Measurements from ENCODE around the gene CABP1. TPM values are rescaled to one million over a fixed set of nuclear protein-coding genes. Genes with fewer than 3 reads are reported as not detected.

CABP1 gene
- total and polyA plus RNA-seq, 2 of the 13 experiments (the other 11 are each of a cell fraction or from before 2014, with no cell fraction given), result not detected

DNA sequence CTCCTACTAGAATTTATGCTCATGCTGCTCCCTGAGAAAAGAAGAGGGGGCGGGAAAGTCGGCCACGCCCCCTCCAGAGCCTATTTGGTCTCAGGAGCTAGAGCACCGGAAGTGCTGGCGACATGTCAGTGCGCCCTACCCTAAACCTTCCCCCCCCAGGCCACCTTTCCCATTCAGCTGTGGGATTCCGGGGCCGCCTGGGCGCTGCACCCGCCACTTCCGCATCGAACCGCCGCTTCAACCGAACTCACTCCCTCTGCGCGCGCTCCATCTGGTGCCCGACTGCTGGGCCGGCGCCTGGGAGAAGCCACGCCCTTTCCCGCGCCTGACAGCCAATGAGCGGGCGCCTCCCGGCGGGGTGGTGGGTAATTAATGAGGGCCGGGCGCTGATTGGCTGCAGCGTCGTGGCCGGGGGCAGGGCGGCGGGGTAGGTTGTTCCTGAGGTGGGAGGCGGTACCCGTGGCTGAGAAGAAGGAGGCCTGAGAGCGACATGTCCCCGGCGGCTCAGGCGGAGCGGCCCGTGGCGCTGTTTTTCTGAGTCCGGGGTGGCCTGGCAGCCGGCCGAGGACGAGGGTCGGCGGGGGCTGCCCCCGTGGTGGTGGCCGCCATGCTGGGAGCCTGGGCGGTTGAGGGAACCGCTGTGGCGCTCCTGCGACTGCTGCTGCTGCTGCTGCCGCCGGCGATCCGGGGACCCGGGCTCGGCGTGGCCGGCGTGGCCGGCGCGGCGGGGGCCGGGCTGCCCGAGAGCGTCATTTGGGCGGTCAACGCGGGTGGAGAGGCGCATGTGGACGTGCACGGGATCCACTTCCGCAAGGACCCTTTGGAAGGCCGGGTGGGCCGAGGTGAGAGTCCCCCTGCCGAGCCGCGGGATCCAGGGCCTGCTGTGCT lies 46.5 kb downstream of the CABP1 start, which contains the start of gene MLEC (continued):
- TF ChIP-seq, protein P1, sequence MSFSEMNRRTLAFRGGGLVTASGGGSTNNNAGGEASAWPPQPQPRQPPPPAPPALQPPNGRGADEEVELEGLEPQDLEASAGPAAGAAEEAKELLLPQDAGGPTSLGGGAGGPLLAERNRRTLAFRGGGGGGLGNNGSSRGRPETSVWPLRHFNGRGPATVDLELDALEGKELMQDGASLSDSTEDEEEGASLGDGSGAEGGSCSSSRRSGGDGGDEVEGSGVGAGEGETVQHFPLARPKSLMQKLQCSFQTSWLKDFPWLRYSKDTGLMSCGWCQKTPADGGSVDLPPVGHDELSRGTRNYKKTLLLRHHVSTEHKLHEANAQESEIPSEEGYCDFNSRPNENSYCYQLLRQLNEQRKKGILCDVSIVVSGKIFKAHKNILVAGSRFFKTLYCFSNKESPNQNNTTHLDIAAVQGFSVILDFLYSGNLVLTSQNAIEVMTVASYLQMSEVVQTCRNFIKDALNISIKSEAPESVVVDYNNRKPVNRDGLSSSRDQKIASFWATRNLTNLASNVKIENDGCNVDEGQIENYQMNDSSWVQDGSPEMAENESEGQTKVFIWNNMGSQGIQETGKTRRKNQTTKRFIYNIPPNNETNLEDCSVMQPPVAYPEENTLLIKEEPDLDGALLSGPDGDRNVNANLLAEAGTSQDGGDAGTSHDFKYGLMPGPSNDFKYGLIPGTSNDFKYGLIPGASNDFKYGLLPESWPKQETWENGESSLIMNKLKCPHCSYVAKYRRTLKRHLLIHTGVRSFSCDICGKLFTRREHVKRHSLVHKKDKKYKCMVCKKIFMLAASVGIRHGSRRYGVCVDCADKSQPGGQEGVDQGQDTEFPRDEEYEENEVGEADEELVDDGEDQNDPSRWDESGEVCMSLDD (CRISPR knock-in tag; IDR thresholded peaks at IDR 0.05; ENCODE audit: borderline replicate concordance), result 0 out of 2 replicates have a peak, but pooled peaks have one; percentile 34
- TF ChIP-seq ZNF543 (CRISPR knock-in tag; IDR thresholded peaks at IDR 0.05) (0 out of 2 replicates have a peak, but pooled peaks have one; percentile 71), MIER2 (CRISPR knock-in tag; IDR thresholded peaks at IDR 0.05) (no peak), NFIB (CRISPR knock-in tag; IDR thresholded peaks at IDR 0.05; ENCODE audit: borderline replicate concordance) (no peak), SPEN (CRISPR knock-in tag; IDR thresholded peaks at IDR 0.05; ENCODE audit: low read depth) (peak; percentile 79), ZNF777 (CRISPR knock-in tag; IDR thresholded peaks at IDR 0.05) (peak; percentile 52), ZNF337 (CRISPR knock-in tag; IDR thresholded peaks at IDR 0.05; ENCODE audit: borderline replicate concordance, low read depth) (peak; percentile 40; the same call in 1 of the 2 replicates), BRCA1 (CRISPR knock-in tag; IDR thresholded peaks at IDR 0.05) (0 out of 2 replicates have a peak, but pooled peaks have one; percentile 17), KMT2A (CRISPR knock-in tag; IDR thresholded peaks at IDR 0.05) (peak; percentile 79), KDM3A (CRISPR knock-in tag; IDR thresholded peaks at IDR 0.05; ENCODE audit: low read depth) (0 out of 2 replicates have a peak, but pooled peaks have one; percentile 30), DNMT1 (CRISPR knock-in tag; IDR thresholded peaks at IDR 0.05) (no peak; the same call in 1 of the 2 replicates), MIXL1 (CRISPR knock-in tag; IDR thresholded peaks at IDR 0.05) (peak; percentile 93), ZNF331 (CRISPR knock-in tag; IDR thresholded peaks at IDR 0.05) (peak; percentile 72), HES4 (CRISPR knock-in tag; IDR thresholded peaks at IDR 0.05; ENCODE audit: borderline replicate concordance) (peak; percentile 49; the same call in 1 of the 2 replicates), ZNF460 (CRISPR knock-in tag; IDR thresholded peaks at IDR 0.05; ENCODE audit: borderline replicate concordance) (no peak), SNAPC2 (CRISPR knock-in tag; IDR thresholded peaks at IDR 0.05) (peak; percentile 80; the same call in 1 of the 2 replicates), SNRNP70 (IDR thresholded peaks at IDR 0.05; ENCODE audit: low read depth, low read length) (no peak), DMTF1 (CRISPR knock-in tag; IDR thresholded peaks at IDR 0.05) (no peak), BRD4 (CRISPR knock-in tag; IDR thresholded peaks at IDR 0.05) (no peak; the same call in 1 of the 2 replicates)
- TF ChIP-seq, protein P2, sequence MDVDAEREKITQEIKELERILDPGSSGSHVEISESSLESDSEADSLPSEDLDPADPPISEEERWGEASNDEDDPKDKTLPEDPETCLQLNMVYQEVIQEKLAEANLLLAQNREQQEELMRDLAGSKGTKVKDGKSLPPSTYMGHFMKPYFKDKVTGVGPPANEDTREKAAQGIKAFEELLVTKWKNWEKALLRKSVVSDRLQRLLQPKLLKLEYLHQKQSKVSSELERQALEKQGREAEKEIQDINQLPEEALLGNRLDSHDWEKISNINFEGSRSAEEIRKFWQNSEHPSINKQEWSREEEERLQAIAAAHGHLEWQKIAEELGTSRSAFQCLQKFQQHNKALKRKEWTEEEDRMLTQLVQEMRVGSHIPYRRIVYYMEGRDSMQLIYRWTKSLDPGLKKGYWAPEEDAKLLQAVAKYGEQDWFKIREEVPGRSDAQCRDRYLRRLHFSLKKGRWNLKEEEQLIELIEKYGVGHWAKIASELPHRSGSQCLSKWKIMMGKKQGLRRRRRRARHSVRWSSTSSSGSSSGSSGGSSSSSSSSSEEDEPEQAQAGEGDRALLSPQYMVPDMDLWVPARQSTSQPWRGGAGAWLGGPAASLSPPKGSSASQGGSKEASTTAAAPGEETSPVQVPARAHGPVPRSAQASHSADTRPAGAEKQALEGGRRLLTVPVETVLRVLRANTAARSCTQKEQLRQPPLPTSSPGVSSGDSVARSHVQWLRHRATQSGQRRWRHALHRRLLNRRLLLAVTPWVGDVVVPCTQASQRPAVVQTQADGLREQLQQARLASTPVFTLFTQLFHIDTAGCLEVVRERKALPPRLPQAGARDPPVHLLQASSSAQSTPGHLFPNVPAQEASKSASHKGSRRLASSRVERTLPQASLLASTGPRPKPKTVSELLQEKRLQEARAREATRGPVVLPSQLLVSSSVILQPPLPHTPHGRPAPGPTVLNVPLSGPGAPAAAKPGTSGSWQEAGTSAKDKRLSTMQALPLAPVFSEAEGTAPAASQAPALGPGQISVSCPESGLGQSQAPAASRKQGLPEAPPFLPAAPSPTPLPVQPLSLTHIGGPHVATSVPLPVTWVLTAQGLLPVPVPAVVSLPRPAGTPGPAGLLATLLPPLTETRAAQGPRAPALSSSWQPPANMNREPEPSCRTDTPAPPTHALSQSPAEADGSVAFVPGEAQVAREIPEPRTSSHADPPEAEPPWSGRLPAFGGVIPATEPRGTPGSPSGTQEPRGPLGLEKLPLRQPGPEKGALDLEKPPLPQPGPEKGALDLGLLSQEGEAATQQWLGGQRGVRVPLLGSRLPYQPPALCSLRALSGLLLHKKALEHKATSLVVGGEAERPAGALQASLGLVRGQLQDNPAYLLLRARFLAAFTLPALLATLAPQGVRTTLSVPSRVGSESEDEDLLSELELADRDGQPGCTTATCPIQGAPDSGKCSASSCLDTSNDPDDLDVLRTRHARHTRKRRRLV (CRISPR knock-in tag; IDR thresholded peaks at IDR 0.05), result no peak
